Ovary (tissue), 3 donors: ENCODE measurements around the gene ETV4.

Experiments used
- CTCF ChIP-seq, 3 donors: fragments of 450-650 bp in 2 of 3; fragments of 200-600 bp in 1 of 3; IDR thresholded peaks; one replicate each; pipeline versions ENCODE4 v1.5.1 to v1.8.0; 2016 to 2022; ENCODE audit warnings: antibody characterized with exemption in 3 of 3, mild to moderate bottlenecking in 1 of 3
- EP300 ChIP-seq: sonication (generic); formaldehyde crosslinking; IDR thresholded peaks from one replicate; pipeline ENCODE4 v1.6.1; 2017; ENCODE audit warnings: antibody characterized with exemption
- donor health status: DM: no; HTN: no; CAD: no.

- TF ChIP-seq EP300 (no peak), CTCF (IDR thresholded peaks at IDR 0.05) (no peak)
These were observed 11.2 kb downstream of the ETV4 start for GRCh38 chr17:43534909-43535308.
